8988T (cell line): ENCODE data around the gene PXDN.

ENCODE experiments used
- DNase-seq: peaks from one replicate; pipeline ENCODE4 v3.0.0; 2011

Gene PXDN

GRCh38 chr2:1591978-1592907, 152.1 kb downstream of the PXDN start:
- peak; percentile 69 for DNase-seq

GRCh38 chr2:1591461-1591770, 152.9 kb downstream of the PXDN start:
- DNase-seq = no peak

GRCh38 chr2:1590596-1591460, 153.5 kb downstream of the PXDN start:
- no peak for DNase-seq

DNA sequence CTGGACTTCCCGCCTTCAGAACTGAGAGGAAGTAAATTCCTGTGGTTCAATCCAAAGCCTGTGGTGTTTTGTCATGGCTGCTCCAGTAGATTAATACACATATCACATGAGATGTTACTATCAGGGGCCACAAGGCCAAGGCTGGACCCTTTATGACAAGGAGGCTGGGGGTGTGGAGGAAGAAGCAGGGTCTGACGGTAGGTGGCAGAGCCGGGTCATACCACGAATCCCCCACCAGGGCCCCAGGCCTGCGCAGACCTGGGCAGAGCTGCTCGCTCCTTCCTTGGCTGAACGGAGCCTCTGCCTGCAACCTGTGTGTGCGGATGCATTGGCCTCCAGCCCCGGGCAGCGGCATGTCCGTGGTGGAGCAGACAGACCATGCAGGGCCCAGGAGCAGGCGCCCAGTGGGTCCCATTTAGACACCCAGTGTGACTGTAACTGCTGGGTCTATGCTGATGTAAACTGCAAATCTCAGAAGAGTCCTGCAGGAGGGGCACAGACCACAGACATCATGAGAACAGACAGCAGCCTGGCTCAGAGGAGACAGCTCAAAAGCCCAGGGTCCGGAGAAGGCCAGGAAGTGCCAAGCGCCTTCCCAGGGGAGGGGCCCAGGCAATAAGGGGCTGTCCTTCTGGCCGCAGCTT, 155.2 kb downstream of the PXDN start:
- no peak for DNase-seq

GRCh38 chr2:1588051-1588977, 156.0 kb downstream of the PXDN start:
- DNase-seq = no peak

GRCh38 chr2:1586923-1587840, 157.1 kb downstream of the PXDN start:
- DNase-seq = no peak

- DNase-seq = no peak
Observed at GRCh38 chr2:1586251-1586922, 157.9 kb downstream of the PXDN start.

DNA sequence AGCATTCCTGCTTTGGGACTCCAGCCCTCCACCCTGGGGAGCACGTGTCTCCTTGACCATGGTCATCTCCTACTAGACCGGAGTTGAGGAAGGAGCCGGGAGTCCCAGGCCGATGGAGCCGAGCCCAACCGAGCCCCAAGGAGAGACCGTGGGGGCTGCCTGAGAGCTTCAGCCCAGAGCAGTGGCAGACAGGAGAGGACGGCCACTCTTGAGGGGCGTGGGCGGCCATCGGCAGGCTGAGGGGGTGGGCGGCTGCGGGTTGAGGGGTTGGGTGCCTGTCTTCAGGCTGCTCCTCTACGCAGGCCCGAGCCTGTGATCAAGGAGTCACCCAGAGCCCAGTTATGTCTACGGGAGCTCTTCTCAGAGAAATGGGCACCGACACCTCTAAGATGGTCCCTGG, 158.7 kb downstream of the PXDN start:
- DNase-seq = no peak

GRCh38 chr2:1584691-1585485, 159.4 kb downstream of the PXDN start:
- DNase-seq = no peak

DNA sequence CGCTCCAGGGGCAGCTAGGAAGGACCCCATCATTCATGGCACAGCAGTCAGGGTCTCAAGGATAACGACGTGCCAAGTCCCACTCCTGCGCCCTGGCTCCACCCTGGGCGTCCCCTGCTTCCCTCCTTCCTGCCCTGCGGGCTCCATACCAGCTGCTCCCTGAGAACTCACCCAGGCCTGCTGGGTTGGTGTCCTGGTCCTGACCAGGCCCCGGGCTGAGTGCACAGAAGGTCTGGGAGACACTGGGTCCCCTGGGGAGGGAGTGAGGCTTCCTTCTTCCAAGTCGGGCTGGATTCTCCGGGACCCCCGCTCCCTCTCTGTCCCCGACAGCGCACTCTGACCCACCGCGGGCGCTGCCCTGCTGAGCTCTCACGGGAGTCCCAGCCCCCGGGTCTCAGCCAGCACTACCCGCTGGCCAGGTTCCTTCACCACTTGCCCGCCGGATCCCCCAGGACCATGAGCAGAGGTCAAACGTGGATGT, 160.2 kb downstream of the PXDN start:
- no peak for DNase-seq

GRCh38 chr2:1582891-1583341, 161.4 kb downstream of the PXDN start:
- no peak for DNase-seq

DNA sequence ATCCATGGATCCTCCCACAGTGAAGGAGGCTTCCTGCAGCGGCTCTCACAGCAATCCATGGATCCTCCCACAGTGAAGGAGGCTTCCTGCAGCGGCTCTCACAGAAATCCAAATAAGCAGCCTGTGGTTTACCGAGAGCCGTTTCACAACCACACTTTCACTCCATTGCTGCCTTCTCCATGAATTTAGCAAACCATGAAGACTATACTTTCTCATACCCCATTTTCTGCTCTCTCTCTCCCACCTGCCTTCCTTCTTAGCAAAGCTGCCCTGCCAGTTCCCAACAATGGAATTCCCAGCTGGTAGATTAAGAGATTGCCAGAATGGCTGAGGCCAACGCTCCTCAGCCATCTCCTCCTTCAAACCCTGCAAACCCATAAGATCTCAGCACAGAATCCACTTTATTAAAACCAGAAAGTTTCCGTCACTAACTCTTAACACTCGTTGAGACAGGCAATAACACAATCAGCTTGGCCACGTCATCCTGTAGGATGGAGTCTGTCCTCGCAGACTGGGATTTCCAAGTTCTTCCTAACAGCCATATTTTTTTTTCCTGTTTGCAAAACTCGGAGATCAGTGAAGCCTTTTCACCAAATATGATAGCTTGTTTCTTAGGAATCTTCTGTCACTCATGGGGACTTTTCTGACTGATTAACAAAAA, 162.2 kb downstream of the PXDN start:
- DNase-seq = no peak
